Measurements from ENCODE around the gene SMIM10L2A. TPM values are rescaled to one million over a fixed set of nuclear protein-coding genes. Genes with fewer than 3 reads are reported as not detected.

SMIM10L2A gene
- total and polyA plus RNA-seq, 5 experiments from 2014 or later, result 0.25 to 5.5 (median 0.46) TPM

DNA sequence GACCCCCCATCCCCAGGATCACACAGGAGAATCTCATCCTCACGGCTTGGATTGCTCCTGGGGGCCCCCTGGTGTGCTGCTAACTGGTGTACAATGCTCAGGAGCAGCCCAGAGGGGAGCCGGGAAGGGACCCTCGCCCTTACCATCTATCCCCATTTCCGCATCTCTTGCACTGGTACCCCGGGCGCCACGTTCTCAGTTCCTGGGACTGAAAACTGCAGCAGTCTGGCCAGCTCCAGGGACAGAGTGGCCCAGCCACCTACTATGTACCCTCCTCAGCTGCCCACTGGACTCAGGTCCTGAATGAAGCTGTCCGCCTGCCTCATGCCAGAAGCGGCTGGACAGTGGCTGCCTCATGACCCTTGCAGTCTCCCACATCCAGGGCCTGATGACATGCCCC, 2.7 kb downstream of the SMIM10L2A start:
- DNase-seq, result no peak
- no peaks in the 10 kb centered on the region for H3K36me3 Mint-ChIP-seq
- no peak for ATAC-seq
- no peaks in the 10 kb centered on the region for H3K9me3 Mint-ChIP-seq
- no peak overlapping the region for H3K4me3 Mint-ChIP-seq
- peaks cover 0 to 3% (median 0%) of the 10 kb centered on the region in 5 donors for H3K27me3 Mint-ChIP-seq
- H3K27ac Mint-ChIP-seq, result no peak overlapping the region
- POLR2A ChIA-PET, result no interaction called here
- H3K4me1 Mint-ChIP-seq, result peaks cover 2 to 15% (median 13%) of the 10 kb centered on the region in 4 donors

DNA sequence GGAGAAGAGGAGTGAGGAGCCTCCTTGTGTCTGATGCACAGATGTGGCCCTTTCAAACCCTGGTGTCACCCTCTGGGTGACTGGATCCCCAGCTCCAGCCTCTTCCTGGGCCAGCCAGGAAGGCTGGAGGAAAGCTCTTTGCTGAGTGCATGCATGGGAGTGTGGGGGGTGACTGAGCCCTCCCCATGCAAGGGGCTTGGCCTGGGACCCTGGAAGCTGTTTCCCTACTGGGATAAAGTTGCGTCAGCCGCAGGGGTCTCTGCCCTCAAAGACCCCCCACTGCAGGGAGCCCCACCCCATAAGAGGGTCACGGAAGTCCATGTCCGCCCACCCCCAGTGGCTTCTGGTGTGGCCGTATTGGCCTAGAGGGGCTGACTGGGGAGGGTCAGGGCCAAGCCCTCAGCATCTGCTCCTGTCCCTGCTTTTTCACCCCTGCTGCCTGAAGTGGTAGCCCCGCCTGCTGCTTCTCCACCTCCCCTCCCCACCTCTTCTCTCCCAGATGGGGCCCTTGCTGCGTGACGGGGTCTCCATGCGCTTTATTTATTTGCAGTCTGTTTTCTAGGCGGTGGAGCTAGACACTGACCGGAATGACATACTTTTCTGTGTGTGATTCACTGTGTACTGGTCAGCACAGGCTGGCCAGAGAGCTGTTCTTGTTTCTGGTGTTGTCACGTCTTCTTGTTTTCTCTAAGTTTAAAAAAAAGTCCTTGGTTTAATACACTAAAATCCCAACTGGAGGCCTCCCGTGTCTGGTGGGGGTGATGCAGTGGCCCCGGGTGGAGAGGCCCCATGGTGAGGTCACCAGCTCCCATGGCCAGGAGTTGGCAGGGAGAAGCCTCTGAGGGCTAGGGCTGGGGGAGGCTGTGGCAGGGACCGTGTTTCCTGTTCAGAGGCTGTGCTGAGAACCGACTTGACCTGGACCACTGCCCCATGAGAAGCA, 3.6 kb downstream of the SMIM10L2A start:
- H3K36me3 Mint-ChIP-seq, result peaks cover 0 to 5% (median 0%) of the 10 kb centered on the region in 3 donors
- peak overlapping the region in 2 of 10 donors; percentile 21 to 53 for H3K27ac Mint-ChIP-seq
- POLR2A ChIA-PET, result no interaction called here
- peaks cover 2 to 15% (median 13%) of the 10 kb centered on the region in 4 donors for H3K4me1 Mint-ChIP-seq
- peaks cover 0 to 7% (median 0%) of the 10 kb centered on the region in 9 donors for H3K9me3 Mint-ChIP-seq
- no peak for ATAC-seq
- DNase-seq, result no peak
- peaks cover 0 to 6% (median 0%) of the 10 kb centered on the region in 5 donors for H3K27me3 Mint-ChIP-seq
- no peak overlapping the region for H3K4me3 Mint-ChIP-seq

DNA sequence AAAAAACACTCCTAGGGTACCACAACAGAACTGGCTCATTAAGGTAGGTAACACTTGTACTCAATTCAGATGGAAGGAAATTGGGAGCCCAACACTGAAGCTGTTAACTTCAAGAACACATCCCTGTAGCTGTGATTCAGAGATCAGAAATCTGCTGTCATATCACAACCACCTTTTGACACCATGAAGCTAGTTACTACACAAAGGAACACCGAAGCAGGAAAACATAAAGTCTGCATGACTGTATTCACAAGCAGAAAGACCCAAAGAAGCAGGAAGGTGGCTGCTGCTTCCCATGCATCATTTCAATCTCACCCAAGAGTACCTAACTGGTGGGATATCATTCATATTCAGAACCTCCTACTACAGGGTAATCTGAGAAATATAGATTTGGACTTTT, 7.7 kb downstream of the SMIM10L2A start:
- Mint-ChIP-seq H3K36me3 (peaks cover 0 to 17% (median 4%) of the 10 kb centered on the region in 3 donors), H3K4me1 (peaks cover 0 to 2% (median 0%) of the 10 kb centered on the region in 4 donors), H3K9me3 (peaks cover 0 to 24% (median 8%) of the 10 kb centered on the region in 9 donors), H3K4me3 (no peak overlapping the region), H3K27me3 (peaks cover 0 to 9% (median 0%) of the 10 kb centered on the region in 5 donors), H3K27ac (no peak overlapping the region)
- no peak for ATAC-seq
- DNase-seq, result no peak
- POLR2A ChIA-PET, result no interaction called here

DNA sequence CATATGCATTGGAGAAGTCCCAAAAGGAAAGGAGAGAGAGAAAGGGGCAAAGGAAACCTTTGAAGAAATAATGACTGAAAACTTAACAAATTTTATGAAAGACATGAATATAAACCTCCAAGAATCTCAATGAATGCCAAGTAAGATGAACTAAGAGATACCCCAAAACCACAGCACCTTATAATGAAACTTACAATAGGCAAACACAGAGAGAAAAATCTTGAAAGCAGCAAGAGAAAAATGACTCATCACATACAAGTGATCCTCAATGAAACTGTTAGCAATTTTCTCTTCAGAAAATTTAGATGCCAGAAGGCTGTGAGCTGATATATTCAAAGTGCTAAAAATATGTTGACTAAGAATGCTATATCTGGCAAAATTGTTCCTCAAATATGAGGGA, 10.1 kb downstream of the SMIM10L2A start:
- peaks cover 0 to 2% (median 0%) of the 10 kb centered on the region in 4 donors for H3K4me1 Mint-ChIP-seq
- H3K4me3 Mint-ChIP-seq, result no peak overlapping the region
- peaks cover 0 to 9% (median 0%) of the 10 kb centered on the region in 5 donors for H3K27me3 Mint-ChIP-seq
- no peak for DNase-seq
- H3K9me3 Mint-ChIP-seq, result peaks cover 0 to 24% (median 8%) of the 10 kb centered on the region in 9 donors
- H3K36me3 Mint-ChIP-seq, result peaks cover 0 to 17% (median 4%) of the 10 kb centered on the region in 3 donors
- no peak overlapping the region for H3K27ac Mint-ChIP-seq
- POLR2A ChIA-PET, result no interaction called here
- no peak for ATAC-seq

DNA sequence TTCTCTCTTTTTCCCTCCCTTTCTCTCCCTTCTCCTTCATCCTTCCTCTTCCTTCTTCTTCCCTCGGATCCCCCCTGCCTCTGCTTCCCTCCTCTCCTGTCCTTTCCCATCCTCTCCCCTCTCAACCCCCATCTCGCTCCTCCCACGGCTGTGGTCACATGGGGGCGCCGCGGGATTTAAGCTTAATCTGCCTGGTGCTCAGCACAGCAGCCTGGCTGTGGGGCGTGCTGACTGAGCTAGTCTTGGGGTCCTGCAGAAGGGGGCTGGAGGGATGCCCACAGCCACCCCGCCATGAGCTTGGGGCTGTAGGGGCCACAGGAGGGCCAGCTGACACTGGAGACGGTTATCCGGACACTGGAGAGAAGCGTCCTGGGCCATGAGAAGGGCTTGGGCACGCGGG, 10.7 kb downstream of the SMIM10L2A start:
- ATAC-seq, result no peak
- Mint-ChIP-seq H3K27me3 (peaks cover 0 to 9% (median 0%) of the 10 kb centered on the region in 5 donors), H3K4me3 (no peak overlapping the region), H3K4me1 (peaks cover 0 to 2% (median 0%) of the 10 kb centered on the region in 4 donors), H3K9me3 (peaks cover 0 to 24% (median 8%) of the 10 kb centered on the region in 9 donors), H3K27ac (no peak overlapping the region), H3K36me3 (peaks cover 0 to 17% (median 4%) of the 10 kb centered on the region in 3 donors)
- POLR2A ChIA-PET, result no interaction called here
- DNase-seq, result no peak

DNA sequence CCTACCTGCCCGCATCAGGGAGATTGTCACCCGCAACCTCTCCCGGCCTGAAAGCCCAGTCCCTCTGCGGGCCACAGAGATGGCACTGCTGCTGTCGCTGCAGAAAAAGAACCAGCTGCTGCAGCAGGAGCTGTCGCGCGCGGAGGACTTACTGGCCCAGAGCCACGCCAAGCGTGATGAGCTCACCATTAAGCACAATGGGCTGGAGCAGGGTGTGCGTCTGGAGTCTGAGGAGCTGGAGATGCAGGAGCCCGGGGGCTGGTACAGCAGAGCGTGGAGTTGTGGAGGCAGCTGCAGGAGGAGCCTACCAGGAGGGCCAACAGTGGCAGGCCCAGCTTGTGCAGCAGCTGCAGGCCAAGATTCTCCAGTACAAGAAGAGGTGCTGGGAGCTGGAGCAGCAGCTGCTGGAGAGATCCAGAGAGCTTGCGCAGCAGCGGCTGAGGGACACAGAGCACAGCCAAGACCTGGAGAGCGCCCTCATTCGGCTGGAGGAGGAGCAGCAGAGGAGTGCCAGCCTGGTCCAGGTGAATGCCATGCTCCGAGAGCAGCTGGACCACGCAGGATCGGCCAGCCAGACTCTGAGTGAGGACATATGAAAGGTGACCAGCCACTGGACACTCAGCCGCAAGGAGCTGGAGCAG, 11.3 kb downstream of the SMIM10L2A start:
- DNase-seq, result no peak
- Mint-ChIP-seq H3K4me3 (no peak overlapping the region), H3K9me3 (peaks cover 0 to 24% (median 8%) of the 10 kb centered on the region in 9 donors), H3K27ac (no peak overlapping the region), H3K36me3 (peaks cover 0 to 17% (median 4%) of the 10 kb centered on the region in 3 donors), H3K27me3 (peaks cover 0 to 9% (median 0%) of the 10 kb centered on the region in 5 donors), H3K4me1 (peaks cover 0 to 2% (median 0%) of the 10 kb centered on the region in 4 donors)
- POLR2A ChIA-PET, result no interaction called here
- ATAC-seq, result no peak

DNA sequence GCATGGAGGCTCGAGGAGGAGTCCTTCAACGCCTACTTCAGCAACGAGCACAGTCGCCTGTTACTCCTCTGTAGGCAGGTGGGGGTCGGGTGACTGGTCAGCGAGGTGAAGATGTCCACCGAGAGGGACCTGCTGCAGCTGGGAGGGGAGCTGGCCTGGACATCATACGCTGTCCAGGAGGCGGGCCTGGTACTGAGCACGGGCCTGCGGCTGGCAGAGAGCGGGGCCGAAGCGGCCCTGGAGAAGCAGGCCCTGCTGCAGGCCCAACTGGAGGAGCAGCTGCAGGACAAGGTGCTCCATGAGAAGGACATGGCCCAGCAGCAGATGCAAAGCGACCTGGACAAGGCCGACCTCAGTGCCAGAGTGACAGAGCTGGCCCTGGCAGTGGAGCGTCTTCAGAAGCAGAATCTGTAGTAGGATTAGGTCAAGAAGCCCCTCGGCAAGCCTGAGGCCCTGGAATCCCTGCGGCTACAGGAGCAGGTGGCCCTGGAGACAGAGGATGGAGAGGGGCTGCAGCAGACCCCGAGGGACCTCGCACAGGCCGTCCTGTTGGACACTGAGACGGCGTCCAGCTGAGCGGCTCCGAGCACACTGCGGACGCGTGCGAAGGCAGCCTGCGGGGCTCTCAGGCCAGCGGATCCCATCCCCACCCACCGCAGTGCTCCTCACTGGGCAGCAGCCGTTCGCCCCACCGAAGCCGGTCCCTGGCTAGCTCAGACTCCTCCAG, 11.9 kb downstream of the SMIM10L2A start:
- ATAC-seq, result no peak
- peaks cover 0 to 17% (median 4%) of the 10 kb centered on the region in 3 donors for H3K36me3 Mint-ChIP-seq
- H3K4me1 Mint-ChIP-seq, result peaks cover 0 to 2% (median 0%) of the 10 kb centered on the region in 4 donors
- no peak for DNase-seq
- H3K27ac Mint-ChIP-seq, result no peak overlapping the region
- H3K4me3 Mint-ChIP-seq, result no peak overlapping the region
- H3K27me3 Mint-ChIP-seq, result peaks cover 0 to 9% (median 0%) of the 10 kb centered on the region in 5 donors
- POLR2A ChIA-PET, result no interaction called here
- peaks cover 0 to 24% (median 8%) of the 10 kb centered on the region in 9 donors for H3K9me3 Mint-ChIP-seq

- no peak overlapping the region for H3K4me3 Mint-ChIP-seq
- H3K36me3 Mint-ChIP-seq, result peaks cover 0 to 17% (median 4%) of the 10 kb centered on the region in 3 donors
- H3K9me3 Mint-ChIP-seq, result peaks cover 0 to 24% (median 8%) of the 10 kb centered on the region in 9 donors
- DNase-seq (no peak), ATAC-seq (no peak)
- no peak overlapping the region for H3K27ac Mint-ChIP-seq
- peaks cover 0 to 2% (median 0%) of the 10 kb centered on the region in 4 donors for H3K4me1 Mint-ChIP-seq
- POLR2A ChIA-PET, result interaction anchor here (0.5 kb wide), 1 partner anchor 45 kb away, joined by 3 read pairs; no protein-coding TSS in a partner anchor
- peaks cover 0 to 6% (median 0%) of the 10 kb centered on the region in 5 donors for H3K27me3 Mint-ChIP-seq
These were observed 12.8 kb downstream of the SMIM10L2A start for GRCh38 chrX:135434258-135435138.

DNA sequence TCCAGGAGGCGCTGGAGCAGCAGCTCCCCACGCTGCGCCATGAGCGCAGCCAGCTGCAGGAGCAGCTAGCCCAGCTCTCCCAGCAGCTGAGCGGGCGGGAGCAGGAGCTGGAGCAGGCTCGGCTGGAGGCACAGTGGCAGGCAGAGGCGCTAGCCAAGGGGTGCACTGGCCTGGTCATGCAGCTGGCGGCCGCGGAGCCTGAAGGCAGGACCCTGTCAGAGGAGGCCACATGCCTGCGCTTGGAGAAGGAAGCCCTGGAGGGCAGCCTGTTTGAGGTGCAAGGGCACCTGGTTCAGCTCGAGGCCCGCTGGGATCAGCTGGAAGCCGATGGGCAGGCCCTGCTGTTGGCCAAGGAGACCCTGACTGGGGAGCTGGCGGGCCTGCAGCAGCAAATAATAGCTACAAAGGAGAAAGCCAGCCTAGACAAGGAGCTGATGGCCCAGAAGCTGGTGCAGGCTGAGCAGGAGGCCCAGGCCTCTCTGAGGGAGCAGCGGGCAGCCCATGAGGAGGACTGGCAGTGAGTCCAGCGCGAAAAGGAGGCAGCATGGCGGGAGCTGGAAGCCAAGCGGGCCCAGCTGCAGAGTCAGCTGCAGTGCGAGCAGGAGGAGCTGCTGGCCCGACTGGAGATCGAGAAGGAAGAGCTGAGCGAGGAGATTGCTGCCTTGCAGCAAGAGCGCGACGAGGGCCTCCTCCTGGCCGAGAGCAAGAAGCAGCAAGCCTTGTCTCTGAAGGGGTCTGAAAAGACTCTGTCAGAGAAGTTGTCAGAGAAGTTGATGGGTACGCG, 13.6 kb downstream of the SMIM10L2A start:
- no peak for DNase-seq

GRCh38 chrX:135435933-135436332, 14.2 kb downstream of the SMIM10L2A start:
- Mint-ChIP-seq H3K36me3 (peaks cover 0 to 9% (median 4%) of the 10 kb centered on the region in 3 donors), H3K27me3 (peaks cover 0 to 3% (median 0%) of the 10 kb centered on the region in 5 donors), H3K4me1 (peaks cover 0 to 2% (median 0%) of the 10 kb centered on the region in 4 donors), H3K27ac (no peak overlapping the region), H3K4me3 (no peak overlapping the region), H3K9me3 (peaks cover 0 to 11% (median 7%) of the 10 kb centered on the region in 9 donors)
- ATAC-seq, result no peak
- no peak for DNase-seq
- POLR2A ChIA-PET, result interaction anchor here (0.5 to 1.2 kb wide), 2 partner anchors 14 to 38 kb away, joined by 3 read pairs; partner anchors contain the start of gene SMIM10L2A

More for the DNA sequence above, 13.6 kb downstream of the SMIM10L2A start:
- H3K36me3 Mint-ChIP-seq, result peaks cover 0 to 12% (median 4%) of the 10 kb centered on the region in 3 donors
- H3K9me3 Mint-ChIP-seq, result peaks cover 0 to 16% (median 8%) of the 10 kb centered on the region in 9 donors
- H3K27me3 Mint-ChIP-seq, result peaks cover 0 to 3% (median 0%) of the 10 kb centered on the region in 5 donors
- H3K4me3 Mint-ChIP-seq, result no peak overlapping the region
- POLR2A ChIA-PET, result interaction anchor here (0.5 to 1.2 kb wide), 3 partner anchors 14 to 46 kb away, joined by 3 read pairs; partner anchors contain the start of gene SMIM10L2A
- H3K27ac Mint-ChIP-seq, result no peak overlapping the region
- no peak for ATAC-seq
- peaks cover 0 to 2% (median 0%) of the 10 kb centered on the region in 4 donors for H3K4me1 Mint-ChIP-seq

Measured in naive thymus-derived CD8-positive, alpha-beta T cell (primary cell).